Gastrocnemius medialis (tissue), 4 donors: ENCODE measurements around the gene BRAT1.

ENCODE experiments used
- CTCF ChIP-seq, 5 experiments: fragments of 450-650 bp in 3 of 5; fragments of 200-600 bp in 2 of 5; sonication (generic) in 2 of 5; IDR thresholded peaks in 4 of 5; conservative IDR thresholded peaks in 1 of 5; 1 replicate in 4 of 5; 2 replicates in 1 of 5; pipeline ENCODE4 v1.5.1; 2016 to 2019; ENCODE audit warnings: antibody characterized with exemption in 5 of 5, mild to moderate bottlenecking in 3 of 5, moderate library complexity in 3 of 5
- POLR2A ChIP-seq, 2 donors: fragments of 450-650 bp; IDR thresholded peaks; one replicate each; pipeline ENCODE4 v1.6.1; 2017; ENCODE audit warnings: antibody characterized with exemption in 2 of 2, mild to moderate bottlenecking in 2 of 2, moderate library complexity in 2 of 2

GRCh38 chr7:2517026-2517425 is 38.3 kb downstream of the BRAT1 start:
- TF ChIP-seq CTCF (IDR thresholded peaks at IDR 0.05 in 4 of 5, conservative IDR thresholded peaks at IDR 0.05 in 1 of 5) (no peak), POLR2A (IDR thresholded peaks at IDR 0.05) (no peak)
